H9 (cell line): ENCODE data around the gene PRORP. TPM values are rescaled to one million over a fixed set of nuclear protein-coding genes. Genes with fewer than 3 reads are reported as not detected.

ENCODE experiments used
- DNase-seq: peaks from one replicate; pipeline ENCODE4 v3.0.0-alpha.2; 2017
- H2AFZ ChIP-seq: one replicate; pipeline ENCODE4 v1.6.1; 2013; ENCODE audit warnings: mild to moderate bottlenecking, low read length, control low read depth, moderate library complexity
- H2AK5ac ChIP-seq: 2 replicates; pipeline ENCODE4 v1.6.1; 2013; ENCODE audit warnings: low read length, control low read depth, mixed read lengths; ENCODE audit not compliant: insufficient read length
- H2BK120ac ChIP-seq: one replicate; pipeline ENCODE4 v1.6.1; 2013; ENCODE audit warnings: low read depth, mild to moderate bottlenecking, low read length, control low read depth, inconsistent platforms; ENCODE audit not compliant: poor library complexity, severe bottlenecking
- H2BK12ac ChIP-seq: 2 replicates; pipeline ENCODE4 v1.6.1; 2013; ENCODE audit warnings: low read length, control low read depth, mixed read lengths, low read depth; ENCODE audit not compliant: insufficient read length
- H2BK15ac ChIP-seq: 2 replicates; pipeline ENCODE4 v1.6.1; 2013; ENCODE audit warnings: low read depth, low read length, control low read depth
- H2BK20ac ChIP-seq: one replicate; pipeline ENCODE4 v1.6.1; 2013; ENCODE audit warnings: low read depth, mild to moderate bottlenecking, low read length, control low read depth, inconsistent platforms; ENCODE audit not compliant: poor library complexity, severe bottlenecking
- H2BK5ac ChIP-seq: 2 replicates; pipeline ENCODE4 v1.6.1; 2013; ENCODE audit warnings: low read length, control low read depth, mixed read lengths; ENCODE audit not compliant: insufficient read length
- H3K14ac ChIP-seq: 2 replicates; pipeline ENCODE4 v1.6.1; 2013; ENCODE audit warnings: low read length, control low read depth; ENCODE audit not compliant: insufficient read depth
- H3K18ac ChIP-seq: 2 replicates; pipeline ENCODE4 v1.6.1; 2013; ENCODE audit warnings: low read depth, mild to moderate bottlenecking, mixed read lengths, low read length, control low read depth; ENCODE audit not compliant: insufficient read length
- H3K23ac ChIP-seq: 2 replicates; pipeline ENCODE4 v1.6.1; 2013; ENCODE audit warnings: low read length, control low read depth, mixed read lengths, low read depth; ENCODE audit not compliant: insufficient read length
- H3K23me2 ChIP-seq: 2 replicates; pipeline ENCODE4 v1.6.1; 2013; ENCODE audit warnings: low read depth, mild to moderate bottlenecking, mixed read lengths, low read length, control low read depth; ENCODE audit not compliant: insufficient read length, poor library complexity, severe bottlenecking
- H3K27ac ChIP-seq: 2 replicates; pipeline ENCODE4 v1.5.1; 2013; ENCODE audit warnings: low read length, control low read depth, mixed read lengths, low read depth; ENCODE audit not compliant: insufficient read length
- H3K27me3 ChIP-seq: 2 replicates; pipeline ENCODE4 v1.6.1; 2013; ENCODE audit warnings: low read length, control low read depth, inconsistent platforms; ENCODE audit not compliant: insufficient read depth
- H3K4ac ChIP-seq: 2 replicates; pipeline ENCODE4 v1.6.1; 2013; ENCODE audit warnings: low read depth, mild to moderate bottlenecking, control low read depth, inconsistent platforms, low read length, moderate library complexity
- H3K4me1 ChIP-seq: 2 replicates; pipeline ENCODE4 v1.6.1; 2013; ENCODE audit warnings: low read length, control low read depth, inconsistent platforms; ENCODE audit not compliant: insufficient read depth
- H3K4me2 ChIP-seq: 2 replicates; pipeline ENCODE4 v1.6.1; 2013; ENCODE audit warnings: low read length, control low read depth, mixed read lengths; ENCODE audit not compliant: insufficient read length, insufficient read depth
- H3K56ac ChIP-seq: 2 replicates; pipeline ENCODE4 v1.6.1; 2013; ENCODE audit warnings: low read depth, mild to moderate bottlenecking, mixed read lengths, low read length, control low read depth; ENCODE audit not compliant: insufficient read length
- H3K79me1 ChIP-seq: 2 replicates; pipeline ENCODE4 v1.6.1; 2013; ENCODE audit warnings: low read depth, mild to moderate bottlenecking, moderate library complexity, low read length, control low read depth, inconsistent platforms; ENCODE audit not compliant: insufficient read depth, poor library complexity, severe bottlenecking
- H3K79me2 ChIP-seq: 2 replicates; pipeline ENCODE4 v1.6.1; 2013; ENCODE audit warnings: low read length, control low read depth, inconsistent platforms; ENCODE audit not compliant: insufficient read depth
- H3K9ac ChIP-seq: 2 replicates; pipeline ENCODE4 v1.6.1; 2013; ENCODE audit warnings: low read length, control low read depth, mixed read lengths; ENCODE audit not compliant: insufficient read length; ENCODE audit errors: extremely low read depth
- H3K9me3 ChIP-seq: one replicate; pipeline ENCODE4 v1.6.1; 2013; ENCODE audit warnings: low read depth, low read length, inconsistent platforms; ENCODE audit not compliant: control insufficient read depth
- H3T11ph ChIP-seq: one replicate; pipeline ENCODE4 v1.6.1; 2013; ENCODE audit warnings: mild to moderate bottlenecking, low read length, control low read depth, inconsistent platforms
- H4K20me1 ChIP-seq: one replicate; pipeline ENCODE4 v1.6.1; 2013; ENCODE audit not compliant: control insufficient read depth, insufficient read length, insufficient read depth
- H4K5ac ChIP-seq: 2 replicates; pipeline ENCODE4 v1.6.1; 2013; ENCODE audit warnings: low read depth, mild to moderate bottlenecking, mixed read lengths, low read length, control low read depth; ENCODE audit not compliant: insufficient read length
- H4K8ac ChIP-seq: replicated peaks from 2 replicates; pipeline ENCODE4 v1.6.1; 2013; ENCODE audit warnings: low read length, control low read depth, mixed read lengths, low read depth; ENCODE audit not compliant: insufficient read length
- H4K91ac ChIP-seq: 2 replicates; pipeline ENCODE4 v1.6.1; 2013; ENCODE audit warnings: low read depth, mild to moderate bottlenecking, moderate library complexity, mixed read lengths, low read length, control low read depth; ENCODE audit not compliant: insufficient read length
- H3K27ac Mint-ChIP-seq, 3 experiments: 2 replicates in 2 of 3; 3 replicates in 1 of 3; pipeline ENCODE4 v1.8.0; 2020 to 2021; ENCODE audit warnings: mixed read lengths in 3 of 3, mild to moderate bottlenecking in 1 of 3, moderate library complexity in 1 of 3
- H3K27me3 Mint-ChIP-seq: 2 replicates; pipeline ENCODE4 v1.8.0; 2021; ENCODE audit warnings: low read depth, mild to moderate bottlenecking, moderate library complexity, mixed read lengths
- H3K36me3 Mint-ChIP-seq, 3 experiments: 2 replicates in 2 of 3; 3 replicates in 1 of 3; pipeline ENCODE4 v1.8.0; 2020 to 2021; ENCODE audit warnings: low read depth in 3 of 3, mixed read lengths in 3 of 3; ENCODE audit not compliant: insufficient read depth in 1 of 3
- H3K4me1 Mint-ChIP-seq, 2 experiments: 2 replicates each; pipeline ENCODE4 v1.8.0; 2020; ENCODE audit warnings: mixed read lengths in 2 of 2
- H3K4me3 Mint-ChIP-seq, 2 experiments: 2 replicates in 1 of 2; 3 replicates in 1 of 2; pipeline ENCODE4 v1.8.0; 2020 to 2021; ENCODE audit warnings: mild to moderate bottlenecking in 2 of 2, mixed read lengths in 2 of 2, moderate library complexity in 1 of 2
- H3K9me3 Mint-ChIP-seq, 2 experiments: 2 replicates in 1 of 2; 3 replicates in 1 of 2; pipeline ENCODE4 v1.8.0; 2020; ENCODE audit warnings: mild to moderate bottlenecking in 2 of 2, mixed read lengths in 2 of 2, moderate library complexity in 1 of 2
- CTCF ChIP-seq: fragments of 200-600 bp; sonication (generic); conservative IDR thresholded peaks from 3 replicates; pipeline ENCODE4 v1.8.0; 2021; ENCODE audit warnings: antibody characterized with exemption, mild to moderate bottlenecking
- WGBS: extraction: QIAGEN DNeasy Blood & Tissue Kit; methylation state at CpG from one replicate; pipeline ENCODE4 v1.1.7; 2013; ENCODE audit warnings: missing lambda C conversion rate, low lambda C conversion rate, mixed read lengths; ENCODE audit not compliant: insufficient read length; ENCODE audit errors: extremely low coverage; 5-methylcytosine and 5-hydroxymethylcytosine counted together
- total RNA-seq: library from RNA; stranded (reverse); gene quantifications from 2 replicates; pipeline ENCODE4 v1.2.1, GENCODE V29; 2021

The PRORP gene
- total RNA-seq, 1 experiment from 2014 or later, result 37.7 TPM

- H4K20me1 ChIP-seq, result no peaks in the 10 kb centered on the region
- no peak overlapping the region for H3K56ac ChIP-seq
- H2BK20ac ChIP-seq, result no peak overlapping the region
- H2AK5ac ChIP-seq, result no peak overlapping the region
- H2AFZ ChIP-seq, result no peak overlapping the region
- no peak overlapping the region for H3K9ac ChIP-seq
- no peak overlapping the region for H2BK15ac ChIP-seq
- H3K23ac ChIP-seq, result no peak overlapping the region
- no CpG with 5 or more reads among the region's 4 CpGs for WGBS
- H3K4me1 Mint-ChIP-seq, result peaks cover 22 to 23% of the 10 kb centered on the region in 2 experiments
- H3K9me3 ChIP-seq, result no peaks in the 10 kb centered on the region
- DNase-seq, result no peak
- H2BK5ac ChIP-seq, result no peak overlapping the region
- H4K8ac ChIP-seq, result no peak overlapping the region
- no peak overlapping the region for H2BK120ac ChIP-seq
- H3K27me3 ChIP-seq, result no peaks in the 10 kb centered on the region
- no peak overlapping the region for H3K27ac Mint-ChIP-seq
- H3K79me2 ChIP-seq, result no peaks in the 10 kb centered on the region
- H4K91ac ChIP-seq, result no peak overlapping the region
- H4K5ac ChIP-seq, result no peak overlapping the region
- peaks cover 34 to 77% (median 67%) of the 10 kb centered on the region in 3 experiments for H3K36me3 Mint-ChIP-seq
- H3K4me1 ChIP-seq, result no peaks in the 10 kb centered on the region; the same call in 1 of the 2 replicates
- H3T11ph ChIP-seq, result no peak overlapping the region
- no peak overlapping the region for H3K14ac ChIP-seq
- no peak overlapping the region for H3K4me2 ChIP-seq
- H3K27me3 Mint-ChIP-seq, result no peaks in the 10 kb centered on the region
- H3K4ac ChIP-seq, result no peak overlapping the region
- H3K27ac ChIP-seq, result no peak overlapping the region
- H3K79me1 ChIP-seq, result no peaks in the 10 kb centered on the region
- TF ChIP-seq CTCF, result no peak
- H3K9me3 Mint-ChIP-seq, result peaks cover 9 to 10% of the 10 kb centered on the region in 2 experiments
- no peak overlapping the region for H3K18ac ChIP-seq
- H3K23me2 ChIP-seq, result peaks cover 2% of the 10 kb centered on the region
- no peak overlapping the region for H2BK12ac ChIP-seq
- no peak overlapping the region for H3K4me3 Mint-ChIP-seq
Measured at GRCh38 chr14:35116242-35116641, 6.1 kb upstream of the PRORP start.
